HCT116 (cell line): ENCODE data around the gene ARID5B. TPM values are rescaled to one million over a fixed set of nuclear protein-coding genes. Genes with fewer than 3 reads are reported as not detected.

Experiments
- ATAC-seq: fragments of 200-7000 bp; cut with Tn5 transposase; 2 replicates; pipeline ENCODE4 v1.9.1; 2020; ENCODE audit warnings: mild to moderate bottlenecking, moderate library complexity
- BruUV-seq: library from RNA; stranded (reverse); fragments of 400-500 nt; replicated peaks from 2 replicates; lab custom pipeline; 2021; lab: Mats Ljungman, UMichigan
- CTCF ChIA-PET: fragments of 300-600 bp; sonication (Branson Sonifier 250); formaldehyde crosslinking; loops from one replicate; lab custom pipeline; 2021; ENCODE audit warnings: antibody characterized with exemption; lab: Charles Lee
- POLR2A ChIA-PET: fragments of 300-600, 350-600 bp; sonication (Branson Sonifier 250); formaldehyde crosslinking; loops from one replicate; lab custom pipeline; 2021; ENCODE audit warnings: antibody characterized with exemption; lab: Charles Lee
- RAD21 ChIA-PET, 2 experiments: fragments of 300-600 bp; sonication (Branson Sonifier 250); formaldehyde crosslinking; loops; one replicate each; lab custom pipeline; 2023; ENCODE audit warnings: low total read pairs in 2 of 2; ENCODE audit not compliant: uncharacterized antibody in 2 of 2, unreplicated experiment in 2 of 2, low non-redundant PET in 1 of 2; lab: Charles Lee
- DNase-seq: peaks from one replicate; pipeline ENCODE4 v3.0.0-alpha.2; 2010; ENCODE audit warnings: low read depth, low spot score
- H2AFZ ChIP-seq: fragments of 200-600 bp; shearing (Covaris generic), sonication (generic); 2 replicates; pipeline ENCODE4 v1.6.1; 2017; ENCODE audit warnings: low read depth, mixed run types, mixed read lengths, antibody characterized with exemption, low read length; ENCODE audit not compliant: poor library complexity, severe bottlenecking
- H3K27ac ChIP-seq: 2 replicates; pipeline ENCODE4 v1.5.1; 2012; ENCODE audit warnings: low read depth, low read length
- H3K27me3 ChIP-seq: fragments of 200-600 bp; sonication (generic); 2 replicates; pipeline ENCODE4 v1.6.1; 2016; ENCODE audit warnings: mixed run types, low read length, mixed read lengths; ENCODE audit not compliant: insufficient read depth
- H3K36me3 ChIP-seq, 2 experiments: fragments of 200-500 bp in 1 of 2; fragments of 200-600 bp in 1 of 2; sonication (Bioruptor generic) in 1 of 2; sonication (generic) in 1 of 2; 2 replicates each; pipeline versions ENCODE4 v1.5.1 to v1.6.1; 2014 to 2016; ENCODE audit warnings: low read length in 2 of 2, inconsistent platforms in 1 of 2, mixed read lengths in 1 of 2, mixed run types in 1 of 2; ENCODE audit not compliant: insufficient read depth in 2 of 2, control insufficient read depth in 1 of 2
- H3K4me1 ChIP-seq, 2 experiments: fragments of 200-600 bp in 1 of 2; sonication (generic) in 1 of 2; 2 replicates each; pipeline versions ENCODE4 v1.5.1 to v1.6.1; 2012 to 2017; ENCODE audit warnings: low read length in 2 of 2, inconsistent platforms in 1 of 2, mild to moderate bottlenecking in 1 of 2, mixed read lengths in 1 of 2, mixed run types in 1 of 2, moderate library complexity in 1 of 2; ENCODE audit not compliant: insufficient read depth in 2 of 2, control insufficient read depth in 1 of 2
- H3K4me2 ChIP-seq: fragments of 200-600 bp; sonication (generic); 2 replicates; pipeline ENCODE4 v1.6.1; 2017; ENCODE audit warnings: mixed run types, low read length, mixed read lengths
- H3K4me3 ChIP-seq, 2 experiments: fragments of 200-600 bp in 1 of 2; sonication (generic) in 1 of 2; replicated peaks in 1 of 2; 2 replicates each; pipeline ENCODE4 v1.5.1; 2011 to 2016; ENCODE audit warnings: low read length in 2 of 2, control low read depth in 1 of 2, low read depth in 1 of 2, mild to moderate bottlenecking in 1 of 2, mixed read lengths in 1 of 2, mixed run types in 1 of 2
- H3K79me2 ChIP-seq: fragments of 200-600 bp; sonication (generic); 2 replicates; pipeline ENCODE4 v1.6.1; 2017; ENCODE audit warnings: mild to moderate bottlenecking, mixed run types, low read length, moderate library complexity, mixed read lengths; ENCODE audit not compliant: insufficient read depth
- H3K9ac ChIP-seq: fragments of 200-600 bp; sonication (generic); 2 replicates; pipeline ENCODE4 v1.6.1; 2016; ENCODE audit warnings: low read length, mixed read lengths
- H3K9me2 ChIP-seq: fragments of 200-600 bp; sonication (generic), shearing (Covaris generic); 2 replicates; pipeline ENCODE4 v1.6.1; 2017; ENCODE audit warnings: mixed run types, mild to moderate bottlenecking, moderate library complexity; ENCODE audit not compliant: insufficient read depth
- H3K9me3 ChIP-seq, 2 experiments: fragments of 200-500 bp in 1 of 2; fragments of 200-600 bp in 1 of 2; sonication (Bioruptor generic) in 1 of 2; sonication (generic) in 1 of 2; 2 replicates each; pipeline ENCODE4 v1.6.1; 2014 to 2017; ENCODE audit warnings: low read length in 2 of 2, mixed read lengths in 2 of 2, inconsistent platforms in 1 of 2, low read depth in 1 of 2, mild to moderate bottlenecking in 1 of 2, mixed run types in 1 of 2, moderate library complexity in 1 of 2; ENCODE audit not compliant: control insufficient read depth in 1 of 2, insufficient read depth in 1 of 2
- H4K20me1 ChIP-seq: fragments of 200-600 bp; sonication (generic), shearing (Covaris generic); 2 replicates; pipeline ENCODE4 v1.6.1; 2017; ENCODE audit warnings: mixed run types, mild to moderate bottlenecking, moderate library complexity; ENCODE audit not compliant: insufficient read depth
- CBX3 ChIP-seq: IDR thresholded peaks from 2 replicates; pipeline ENCODE4 v1.6.1; 2012; ENCODE audit warnings: low read depth
- FOSL1 ChIP-seq: IDR thresholded peaks from 2 replicates; pipeline ENCODE4 v1.6.1; 2012; ENCODE audit warnings: low read depth
- JUND ChIP-seq: IDR thresholded peaks from 2 replicates; pipeline ENCODE4 v1.6.1; 2012
- POLR2AphosphoS5 ChIP-seq: IDR thresholded peaks from 2 replicates; pipeline ENCODE4 v1.6.1; 2011; ENCODE audit warnings: mild to moderate bottlenecking, low read depth, low read length, moderate library complexity
- SIN3A ChIP-seq: IDR thresholded peaks from 2 replicates; pipeline ENCODE4 v1.6.1; 2012; ENCODE audit warnings: low read depth
- ZFX ChIP-seq: fragments of 450-650 bp; IDR thresholded peaks from 2 replicates; pipeline ENCODE4 v1.6.1; 2017
- ZNF274 ChIP-seq: fragments of 200-500 bp; sonication (Bioruptor generic); IDR thresholded peaks from 2 replicates; pipeline ENCODE4 v1.6.1; 2014; ENCODE audit warnings: mild to moderate bottlenecking, low read depth, low read length, inconsistent platforms
- intact Hi-C: fragments of 100-400 bp; cut with micrococcal nuclease; formaldehyde crosslinking; loops from 2 replicates; pipeline ENCODE4 v1.10.0; 2022
- total RNA-seq: library from RNA; stranded (reverse); gene quantifications from one replicate; pipeline ENCODE4 v1.2.1, GENCODE V29; 2021; ENCODE audit not compliant: unreplicated experiment
- TF ChIP-seq, protein P1 (sequence below): IDR thresholded peaks from 2 replicates; pipeline ENCODE4 v1.6.1; 2012
- TF ChIP-seq, protein P2 (sequence below): IDR thresholded peaks from 2 replicates; pipeline ENCODE4 v1.6.1; 2012; ENCODE audit warnings: low read depth
- TF ChIP-seq, protein P3 (sequence below): IDR thresholded peaks from 2 replicates; pipeline ENCODE4 v1.6.1; 2012

Gene ARID5B
- total RNA-seq, 1 experiment from 2014 or later, result 4.7 TPM

DNA sequence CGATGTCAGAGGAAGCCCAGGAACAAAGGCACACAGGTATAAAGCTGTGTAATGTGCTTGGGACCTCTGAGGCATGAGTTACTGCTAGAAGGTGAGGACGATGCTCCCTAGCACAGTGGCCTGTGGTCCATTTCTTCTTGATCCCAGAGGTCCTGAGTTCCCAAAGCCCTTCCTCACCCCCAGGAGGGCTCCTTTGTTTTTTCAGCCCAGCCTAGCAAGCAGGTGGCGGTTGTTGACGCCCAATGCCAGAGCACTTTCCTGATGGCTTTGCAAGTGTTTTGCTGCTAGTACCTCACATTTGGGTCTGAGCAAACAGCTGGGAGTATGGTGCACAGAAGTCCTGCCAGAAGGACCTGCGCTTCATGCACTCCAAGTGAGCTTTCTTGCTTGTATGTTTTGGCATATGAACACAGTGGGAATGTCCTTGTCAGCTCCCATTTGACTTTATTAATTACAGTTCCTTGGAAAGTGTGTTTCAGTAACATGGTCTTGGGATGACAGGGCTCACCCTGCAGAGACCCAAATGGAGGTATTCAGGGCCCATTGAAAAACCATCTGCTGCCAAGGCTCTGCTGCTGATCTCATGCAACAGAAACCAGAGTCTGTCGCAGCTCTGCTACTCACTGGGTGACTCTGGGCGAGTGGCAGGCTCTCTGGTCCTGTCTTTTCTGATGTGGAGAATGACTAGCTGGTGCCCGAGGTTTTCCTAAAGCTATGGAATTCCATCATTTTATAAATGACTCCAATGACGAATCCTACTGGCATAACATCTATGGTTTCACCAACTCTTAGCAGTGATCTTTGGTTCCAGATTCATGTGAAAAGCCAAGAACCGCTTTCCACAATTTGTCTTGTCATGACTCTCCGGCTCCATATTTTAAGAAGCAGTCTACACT is 134.9 kb downstream of the ARID5B start (continued):
- no peak for TF ChIP-seq POLR2AphosphoS5

DNA sequence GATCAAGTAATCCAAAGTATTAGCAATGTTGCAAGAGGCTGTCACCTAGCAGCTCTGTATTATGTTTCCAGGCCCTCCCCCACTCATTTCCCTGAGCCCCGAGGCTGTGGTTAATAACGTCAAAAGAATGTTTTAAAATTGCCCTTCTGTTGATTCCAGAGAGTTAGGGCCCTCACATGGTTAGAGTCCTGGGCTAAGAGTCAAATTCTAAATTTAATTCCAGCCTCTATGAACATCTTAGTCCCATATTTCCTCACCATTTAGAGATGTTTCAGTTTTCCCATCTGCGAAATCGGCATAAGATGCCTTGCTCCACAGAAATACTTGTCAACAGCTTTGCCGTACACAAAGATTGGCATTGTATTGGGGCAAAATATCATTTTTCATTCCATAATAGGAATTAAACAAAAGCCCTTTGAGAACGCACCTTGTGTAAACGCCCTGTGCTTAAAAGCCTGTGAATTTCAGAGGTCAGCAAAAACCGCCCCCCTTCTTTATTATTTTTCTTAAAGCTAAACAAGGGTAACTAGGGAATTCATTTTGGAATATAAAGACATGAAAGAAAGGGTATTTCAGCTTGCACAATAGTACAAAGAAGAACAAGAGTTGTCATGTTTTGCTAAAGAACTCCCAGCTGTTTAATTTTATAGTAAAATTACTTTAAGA is 135.8 kb downstream of the ARID5B start:
- POLR2A ChIA-PET, result no interaction called here
- BruUV-seq, result no TSS peak
- no peak for ATAC-seq
- H4K20me1 ChIP-seq, result no peaks in the 10 kb centered on the region
- H3K4me3 ChIP-seq, result no peak overlapping the region
- no peaks in the 10 kb centered on the region for H3K36me3 ChIP-seq
- CTCF ChIA-PET, result interaction anchor here (1.0 to 4.3 kb wide), 4 partner anchors 17 to 1220 kb away, joined by 3 to 78 read pairs (median 6); no protein-coding TSS in a partner anchor
- peaks cover 2 to 7% of the 10 kb centered on the region in 2 experiments; a peak in 2 of 4 replicates for H3K4me1 ChIP-seq
- H3K9ac ChIP-seq, result no peak overlapping the region
- H3K79me2 ChIP-seq, result no peaks in the 10 kb centered on the region
- H3K9me3 ChIP-seq, result no peaks in the 10 kb centered on the region
- H2AFZ ChIP-seq, result no peak overlapping the region
- no peak for DNase-seq
- H3K4me2 ChIP-seq, result no peak overlapping the region
- H3K9me2 ChIP-seq, result no peaks in the 10 kb centered on the region
- H3K27me3 ChIP-seq, result no peaks in the 10 kb centered on the region
- TF ChIP-seq, protein P1, sequence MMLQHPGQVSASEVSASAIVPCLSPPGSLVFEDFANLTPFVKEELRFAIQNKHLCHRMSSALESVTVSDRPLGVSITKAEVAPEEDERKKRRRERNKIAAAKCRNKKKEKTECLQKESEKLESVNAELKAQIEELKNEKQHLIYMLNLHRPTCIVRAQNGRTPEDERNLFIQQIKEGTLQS, result no peak
- TF ChIP-seq CBX3, result no peak
- no peak for TF ChIP-seq ZFX
- TF ChIP-seq, protein P2, sequence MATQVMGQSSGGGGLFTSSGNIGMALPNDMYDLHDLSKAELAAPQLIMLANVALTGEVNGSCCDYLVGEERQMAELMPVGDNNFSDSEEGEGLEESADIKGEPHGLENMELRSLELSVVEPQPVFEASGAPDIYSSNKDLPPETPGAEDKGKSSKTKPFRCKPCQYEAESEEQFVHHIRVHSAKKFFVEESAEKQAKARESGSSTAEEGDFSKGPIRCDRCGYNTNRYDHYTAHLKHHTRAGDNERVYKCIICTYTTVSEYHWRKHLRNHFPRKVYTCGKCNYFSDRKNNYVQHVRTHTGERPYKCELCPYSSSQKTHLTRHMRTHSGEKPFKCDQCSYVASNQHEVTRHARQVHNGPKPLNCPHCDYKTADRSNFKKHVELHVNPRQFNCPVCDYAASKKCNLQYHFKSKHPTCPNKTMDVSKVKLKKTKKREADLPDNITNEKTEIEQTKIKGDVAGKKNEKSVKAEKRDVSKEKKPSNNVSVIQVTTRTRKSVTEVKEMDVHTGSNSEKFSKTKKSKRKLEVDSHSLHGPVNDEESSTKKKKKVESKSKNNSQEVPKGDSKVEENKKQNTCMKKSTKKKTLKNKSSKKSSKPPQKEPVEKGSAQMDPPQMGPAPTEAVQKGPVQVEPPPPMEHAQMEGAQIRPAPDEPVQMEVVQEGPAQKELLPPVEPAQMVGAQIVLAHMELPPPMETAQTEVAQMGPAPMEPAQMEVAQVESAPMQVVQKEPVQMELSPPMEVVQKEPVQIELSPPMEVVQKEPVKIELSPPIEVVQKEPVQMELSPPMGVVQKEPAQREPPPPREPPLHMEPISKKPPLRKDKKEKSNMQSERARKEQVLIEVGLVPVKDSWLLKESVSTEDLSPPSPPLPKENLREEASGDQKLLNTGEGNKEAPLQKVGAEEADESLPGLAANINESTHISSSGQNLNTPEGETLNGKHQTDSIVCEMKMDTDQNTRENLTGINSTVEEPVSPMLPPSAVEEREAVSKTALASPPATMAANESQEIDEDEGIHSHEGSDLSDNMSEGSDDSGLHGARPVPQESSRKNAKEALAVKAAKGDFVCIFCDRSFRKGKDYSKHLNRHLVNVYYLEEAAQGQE, result no peak
- no peak for TF ChIP-seq SIN3A
- TF ChIP-seq POLR2AphosphoS5, result no peak
- TF ChIP-seq, protein P3, sequence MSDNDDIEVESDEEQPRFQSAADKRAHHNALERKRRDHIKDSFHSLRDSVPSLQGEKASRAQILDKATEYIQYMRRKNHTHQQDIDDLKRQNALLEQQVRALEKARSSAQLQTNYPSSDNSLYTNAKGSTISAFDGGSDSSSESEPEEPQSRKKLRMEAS, result no peak
- TF ChIP-seq FOSL1, result no peak
- TF ChIP-seq ZNF274, result no peak
- TF ChIP-seq JUND, result no peak
- intact Hi-C loops, result loop anchor here (5.0 to 10.0 kb wide), 2 partner anchors 135 to 388 kb away; partner anchors contain the start of gene ARID5B
- RAD21 ChIA-PET, result interaction anchor here in 1 of 2 experiments (2.0 kb wide), 1 partner anchor 208 kb away, joined by 12 read pairs; no protein-coding TSS in a partner anchor
- no peak overlapping the region for H3K27ac ChIP-seq
